ENCODE measurements around the gene EPN3. TPM values are rescaled to one million over a fixed set of nuclear protein-coding genes. Genes with fewer than 3 reads are reported as not detected.

EPN3 gene
- total RNA-seq, 2 experiments from 2014 or later = not detected

GRCh38 chr17:50551433-50551815 lies 18.9 kb downstream of the EPN3 start:
- CTCF ChIA-PET = interaction anchor here (0.6 to 3.5 kb wide), 7 partner anchors 8 to 277 kb away, joined by 3 to 28 read pairs (median 4); partner anchors contain the start of gene CACNA1G
- no peaks in the 10 kb centered on the region for H3K9me3 Mint-ChIP-seq

GRCh38 chr17:50551884-50552283 lies 19.3 kb downstream of the EPN3 start:
- Mint-ChIP-seq H3K4me3 (no peak overlapping the region), H3K27ac (no peak overlapping the region), H3K4me1 (ENCODE audit: low read depth) (peaks cover under 1% of the 10 kb centered on the region), H3K27me3 (no peaks in the 10 kb centered on the region), H3K36me3 (ENCODE audit: low read depth) (peaks cover 4% of the 10 kb centered on the region), H3K9me3 (no peaks in the 10 kb centered on the region)
- intact Hi-C loops (cut with micrococcal nuclease) = no loop called here
- ChIA-PET POLR2A (interaction anchor here (0.9 to 2.8 kb wide), 2 partner anchors 11 to 72 kb away, joined by 4 to 11 read pairs; no protein-coding TSS in a partner anchor), CTCF (interaction anchor here (0.6 to 3.5 kb wide), 4 partner anchors 9 to 276 kb away, joined by 3 to 28 read pairs (median 4); partner anchors contain the start of gene CACNA1G)
- DNase-seq = no peak
- no peak for ATAC-seq
- no peak for TF ChIP-seq CTCF (IDR thresholded peaks at IDR 0.05)

More at GRCh38 chr17:50551433-50551815, 18.9 kb downstream of the EPN3 start:
- intact Hi-C loops (cut with micrococcal nuclease) = no loop called here
- TF ChIP-seq CTCF (IDR thresholded peaks at IDR 0.05) = no peak
- Mint-ChIP-seq H3K27me3 (no peaks in the 10 kb centered on the region), H3K27ac (no peak overlapping the region), H3K36me3 (ENCODE audit: low read depth) (peaks cover 4% of the 10 kb centered on the region), H3K4me1 (ENCODE audit: low read depth) (peaks cover 4% of the 10 kb centered on the region), H3K4me3 (no peak overlapping the region)
- no peak for DNase-seq
- ATAC-seq = no peak
- POLR2A ChIA-PET = interaction anchor here (1.1 to 2.8 kb wide), 2 partner anchors 12 to 20 kb away, joined by 3 to 11 read pairs; no protein-coding TSS in a partner anchor

- CTCF ChIA-PET = no interaction called here
- H3K4me3 Mint-ChIP-seq = no peak overlapping the region
- TF ChIP-seq CTCF (IDR thresholded peaks at IDR 0.05) = no peak
- H3K27ac Mint-ChIP-seq = no peak overlapping the region
- intact Hi-C loops (cut with micrococcal nuclease) = no loop called here
- no peak for DNase-seq
- POLR2A ChIA-PET = interaction anchor here (0.7 kb wide), 1 partner anchor 298 kb away, joined by 5 read pairs; no protein-coding TSS in a partner anchor
- H3K36me3 Mint-ChIP-seq (ENCODE audit: low read depth) = peaks cover 4% of the 10 kb centered on the region
- no peaks in the 10 kb centered on the region for H3K9me3 Mint-ChIP-seq
- no peak for ATAC-seq
- peaks cover 7% of the 10 kb centered on the region for H3K4me1 Mint-ChIP-seq (ENCODE audit: low read depth)
- peaks cover 18% of the 10 kb centered on the region for H3K27me3 Mint-ChIP-seq
These were observed 21.7 kb downstream of the EPN3 start for GRCh38 chr17:50554201-50554600.

GRCh38 chr17:50556803-50557202 lies 24.3 kb downstream of the EPN3 start:
- intact Hi-C loops (cut with micrococcal nuclease) = no loop called here
- ATAC-seq = no peak
- Mint-ChIP-seq H3K9me3 (no peaks in the 10 kb centered on the region), H3K4me1 (ENCODE audit: low read depth) (peaks cover 14% of the 10 kb centered on the region), H3K4me3 (no peak overlapping the region), H3K36me3 (ENCODE audit: low read depth) (peaks cover 4% of the 10 kb centered on the region), H3K27me3 (peaks cover 27% of the 10 kb centered on the region), H3K27ac (no peak overlapping the region)
- ChIA-PET POLR2A (no interaction called here), CTCF (interaction anchor here (0.8 to 1.7 kb wide), 4 partner anchors 10 to 69 kb away, joined by 3 to 5 read pairs (median 4); no protein-coding TSS in a partner anchor)
- TF ChIP-seq CTCF (IDR thresholded peaks at IDR 0.05) = no peak
- no peak for DNase-seq

- ATAC-seq (no peak), DNase-seq (no peak)
- intact Hi-C loops (cut with micrococcal nuclease) = no loop called here
- TF ChIP-seq CTCF (IDR thresholded peaks at IDR 0.05) = no peak
- Mint-ChIP-seq H3K4me1 (ENCODE audit: low read depth) (peaks cover 19% of the 10 kb centered on the region), H3K9me3 (no peaks in the 10 kb centered on the region), H3K27me3 (peaks cover 33% of the 10 kb centered on the region), H3K36me3 (ENCODE audit: low read depth) (peaks cover 4% of the 10 kb centered on the region), H3K4me3 (no peak overlapping the region), H3K27ac (no peak overlapping the region)
- ChIA-PET POLR2A (no interaction called here), CTCF (no interaction called here)
These were observed 25.1 kb downstream of the EPN3 start for GRCh38 chr17:50557630-50558029.

Data from activated CD8-positive, alpha-beta T cell treated with anti-CD3 and anti-CD28 coated beads for 36 hours (primary cell).